HG03039 (cell line): ENCODE results near the gene MYO5B.

ENCODE experiments used
- ATAC-seq: cut with Tn5 transposase; IDR thresholded peaks from one replicate; pipeline ENCODE4 v1.9.1; 2021; ENCODE audit warnings: mild to moderate bottlenecking, moderate library complexity; ENCODE audit not compliant: unreplicated experiment

MYO5B gene

DNA sequence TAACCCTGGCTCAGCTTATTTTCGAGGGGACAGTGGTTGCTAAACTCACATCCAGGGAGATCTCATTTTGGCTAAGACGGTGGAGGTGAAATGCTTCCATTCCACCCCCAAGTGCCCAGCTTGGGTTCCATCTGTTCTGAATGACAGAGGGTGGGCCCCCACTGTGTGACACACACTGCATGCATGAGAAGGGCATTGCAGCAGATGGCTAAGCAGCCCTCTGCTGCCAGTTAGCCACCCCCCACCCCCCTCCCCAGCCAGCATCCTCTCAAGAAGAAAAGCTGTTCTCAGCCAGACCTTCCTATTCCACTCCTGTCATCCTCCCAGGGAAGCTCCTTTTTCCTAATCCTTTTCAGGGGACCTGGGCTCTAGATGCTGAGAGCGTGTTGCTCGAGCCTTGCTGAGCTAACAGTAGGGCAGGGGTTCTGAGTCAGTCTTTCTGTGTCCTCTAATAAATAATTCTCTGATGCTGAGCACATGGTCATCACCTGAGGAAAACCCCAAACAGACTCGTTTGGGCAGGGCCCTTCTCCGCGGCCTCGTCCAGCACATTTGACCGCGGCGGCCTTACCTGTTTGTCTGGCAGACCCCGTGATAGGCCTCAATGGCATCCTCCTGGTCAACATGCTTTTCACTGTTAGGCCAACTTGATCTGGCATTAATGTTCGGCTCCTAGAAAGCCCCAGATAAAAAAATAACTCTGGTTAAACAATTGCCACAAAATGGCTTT is 332.1 kb downstream of the MYO5B start:
- ATAC-seq = no peak

DNA sequence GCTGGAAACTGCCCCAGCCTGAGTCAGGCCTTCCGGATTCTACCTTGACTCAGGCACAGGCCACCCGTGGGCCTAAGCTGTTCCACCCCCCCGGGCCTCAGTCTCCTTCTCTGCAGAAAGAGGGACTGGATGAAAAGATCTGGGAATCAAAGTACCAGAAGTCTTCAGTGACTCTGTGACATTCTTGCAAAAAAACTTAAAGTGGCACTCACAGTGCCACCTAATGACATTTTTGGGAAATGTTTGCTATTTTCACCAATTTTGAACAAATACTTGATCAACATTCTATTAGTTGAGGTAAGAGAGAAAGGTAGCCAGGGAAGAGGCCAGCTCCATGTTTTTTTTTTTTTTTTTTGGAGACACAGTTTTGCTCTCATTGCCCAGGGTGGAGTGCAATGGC is 333.3 kb downstream of the MYO5B start:
- ATAC-seq = no peak

DNA sequence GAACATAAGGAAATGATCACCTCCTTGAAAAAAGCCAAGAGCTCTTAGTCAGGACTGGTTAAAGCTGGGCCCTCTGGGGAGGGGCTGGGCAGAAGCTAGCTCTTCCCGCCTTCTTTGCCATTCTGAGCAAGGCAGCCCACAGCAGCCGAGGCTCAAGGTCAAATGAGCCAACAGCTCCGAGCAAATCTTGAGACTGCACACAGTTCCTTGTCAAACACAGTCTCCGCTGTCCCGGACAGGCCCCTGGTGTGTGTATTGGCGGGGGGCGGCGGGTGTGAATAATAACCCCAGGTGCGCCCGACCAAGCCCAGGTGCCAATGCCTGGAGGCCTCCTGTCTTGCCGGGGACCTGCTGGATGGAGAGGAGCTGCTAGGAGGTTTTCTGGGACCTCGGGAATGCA is 335.2 kb downstream of the MYO5B start:
- ATAC-seq = no peak

DNA sequence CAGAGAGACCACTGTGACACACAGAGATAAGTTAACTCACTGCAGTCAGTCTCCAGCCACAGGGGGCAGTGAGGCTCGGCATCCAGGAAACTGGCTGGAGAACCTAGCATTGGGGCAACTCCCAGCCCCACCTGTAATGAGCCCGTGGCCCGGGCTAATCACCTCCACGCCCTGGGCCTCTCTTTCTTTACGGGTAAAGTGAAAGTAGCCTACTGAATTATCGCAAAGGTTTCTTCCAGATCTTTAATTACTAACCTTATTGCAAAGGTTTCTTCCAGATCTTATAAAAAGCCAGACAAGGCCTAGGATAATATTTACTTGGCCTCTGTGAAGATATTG is 336.0 kb downstream of the MYO5B start:
- ATAC-seq = no peak

GRCh38 chr18:49858309-49859020 is 336.5 kb downstream of the MYO5B start:
- ATAC-seq = no peak

DNA sequence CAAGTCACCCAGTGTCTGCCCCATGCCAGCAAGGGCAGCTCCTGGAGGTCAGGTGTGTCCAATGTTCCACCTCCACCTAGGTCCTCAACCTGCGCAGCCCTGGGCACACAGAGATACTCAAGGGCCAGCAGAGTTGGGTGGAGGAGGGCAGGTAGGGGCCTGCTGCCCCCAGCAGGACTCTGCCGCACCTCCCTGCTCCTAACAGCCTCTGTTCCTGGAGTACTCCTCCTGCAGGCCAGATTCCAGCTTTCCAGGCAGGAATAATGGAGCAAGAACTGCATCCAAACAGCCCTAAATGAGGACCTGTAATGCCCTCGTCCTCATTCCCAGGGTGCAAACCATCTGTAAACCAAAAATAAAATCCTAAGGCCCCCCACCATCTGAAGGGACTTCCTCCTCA is 337.2 kb downstream of the MYO5B start:
- no peak for ATAC-seq

- ATAC-seq = no peak
Observed at GRCh38 chr18:49856496-49856895, 338.5 kb downstream of the MYO5B start.

DNA sequence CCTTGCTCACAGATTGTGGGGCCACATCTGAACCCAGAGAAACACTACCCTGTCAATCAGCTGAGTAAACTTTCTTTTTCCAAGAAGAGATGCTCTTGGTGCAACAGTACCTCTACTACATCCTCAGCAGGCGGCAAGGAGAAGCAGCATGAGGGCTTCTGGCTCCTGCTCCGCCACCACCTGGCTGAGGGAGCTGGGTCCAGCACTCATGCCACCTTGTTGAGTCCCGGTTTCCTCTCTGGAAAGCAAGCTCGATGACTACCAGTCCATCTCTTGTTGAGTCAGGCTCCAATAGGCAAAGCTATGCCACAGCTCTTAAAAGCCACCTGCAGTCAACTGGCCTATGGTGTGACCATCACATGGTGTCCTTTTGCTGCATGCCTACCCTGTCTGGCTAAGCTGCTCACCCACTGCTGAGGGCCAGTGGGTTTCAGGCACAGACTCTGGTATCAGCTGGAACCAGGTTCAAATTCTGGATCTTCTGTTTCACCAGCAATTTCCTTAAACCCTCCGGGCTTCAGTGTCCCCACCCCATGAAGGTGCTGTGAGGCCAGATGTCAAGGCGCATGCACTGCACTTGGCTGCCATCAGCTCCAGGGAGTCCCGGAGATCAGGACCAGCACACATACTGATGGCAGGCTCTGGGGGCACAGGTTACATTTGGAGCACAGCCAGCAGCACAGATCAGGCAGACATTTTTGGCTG is 339.1 kb downstream of the MYO5B start:
- ATAC-seq = no peak

DNA sequence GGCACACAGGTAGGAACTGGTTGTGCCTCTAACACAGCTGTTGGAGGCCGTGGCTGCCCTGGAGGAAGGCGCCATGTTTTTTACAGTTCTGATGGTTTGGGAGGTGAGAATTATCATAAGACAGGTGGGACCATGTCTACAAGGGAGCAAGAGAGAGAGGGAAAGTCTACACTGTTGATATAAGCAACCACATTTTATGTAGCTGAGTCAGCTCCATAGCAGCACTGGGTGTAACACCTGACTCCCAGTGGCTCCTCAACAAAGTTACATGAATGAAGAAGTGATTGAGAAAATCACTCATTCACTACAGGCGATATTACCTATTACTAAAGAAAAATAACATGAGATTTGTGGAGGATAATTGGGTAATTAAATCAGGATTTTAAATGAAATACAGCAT is 340.3 kb downstream of the MYO5B start:
- ATAC-seq = no peak

DNA sequence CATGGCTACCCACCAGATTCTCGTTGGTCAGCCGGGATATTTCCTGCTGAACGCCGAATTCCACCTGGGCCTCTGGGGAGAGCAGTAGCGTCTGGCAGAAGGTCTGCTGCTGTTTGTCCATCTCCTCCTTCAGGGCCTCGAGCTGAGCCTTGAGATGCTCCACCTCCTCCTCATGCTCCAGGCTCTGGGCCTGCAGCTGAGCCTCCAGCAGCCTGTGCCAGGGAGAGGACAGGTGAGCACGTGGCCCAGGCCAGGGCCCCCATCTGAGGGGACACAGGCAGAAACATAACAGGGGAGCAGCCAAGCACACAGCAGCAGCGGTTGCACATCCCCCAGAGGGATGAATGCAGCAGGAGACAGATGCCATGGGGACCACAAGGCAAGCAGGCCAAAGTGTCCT is 341.5 kb downstream of the MYO5B start:
- no peak for ATAC-seq

DNA sequence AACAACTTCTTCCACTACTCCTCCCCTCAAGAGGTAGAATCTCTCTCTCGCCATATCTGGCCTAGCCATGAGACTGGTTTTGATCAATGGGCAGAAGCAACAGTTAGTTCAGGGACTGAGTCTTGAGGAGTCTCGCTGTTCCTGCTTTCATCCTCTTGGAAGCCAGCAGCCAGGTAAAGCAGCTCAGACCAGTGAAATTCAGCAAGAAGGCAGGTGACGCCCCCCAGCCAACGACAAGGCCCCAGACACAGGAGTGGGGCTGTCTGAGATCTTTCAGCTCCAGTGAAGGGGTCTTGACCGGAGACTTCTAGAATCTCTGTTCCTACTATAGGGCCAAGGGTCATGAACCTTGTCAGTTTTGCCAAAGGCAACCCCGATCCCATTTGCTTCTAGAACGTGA is 341.9 kb downstream of the MYO5B start:
- no peak for ATAC-seq

DNA sequence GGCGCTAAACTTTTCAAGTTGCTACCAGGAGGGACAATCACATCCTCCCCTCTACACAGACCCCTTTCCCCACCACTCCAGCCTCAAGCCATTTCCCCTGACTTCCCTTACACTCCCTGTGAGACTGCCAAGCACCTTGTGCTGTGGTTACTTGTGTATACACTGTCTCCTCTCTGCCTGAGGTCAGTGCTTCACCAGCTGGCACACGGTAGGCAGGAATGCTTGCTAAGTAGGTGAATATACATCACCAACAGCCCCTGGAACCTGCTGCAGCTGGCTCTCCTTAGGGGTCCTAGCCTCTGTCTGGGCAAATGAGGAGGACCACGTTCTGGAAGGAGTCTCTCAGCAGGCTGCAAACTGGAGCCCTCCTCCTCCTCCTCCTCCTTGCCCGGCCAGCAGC is 343.3 kb downstream of the MYO5B start:
- ATAC-seq = no peak

DNA sequence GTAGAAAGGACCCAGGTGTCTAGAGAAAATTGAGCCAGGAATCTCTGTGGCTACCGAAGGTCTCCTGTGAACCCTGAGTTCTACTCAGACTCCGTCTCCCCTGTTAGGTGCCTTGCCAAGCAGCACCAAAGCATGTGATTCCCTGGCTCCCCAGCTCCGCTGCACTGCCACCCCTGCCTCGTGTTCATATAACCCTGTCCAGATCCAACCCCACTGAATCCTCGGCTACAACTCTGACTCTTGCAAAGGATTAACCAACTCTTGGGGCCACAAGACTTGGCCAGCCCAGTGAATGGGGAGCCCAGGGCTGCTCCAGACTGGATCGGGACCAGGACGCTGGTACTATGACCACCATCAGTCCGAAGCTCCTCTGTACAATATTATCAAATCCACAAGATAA is 344.3 kb downstream of the MYO5B start:
- no peak for ATAC-seq

DNA sequence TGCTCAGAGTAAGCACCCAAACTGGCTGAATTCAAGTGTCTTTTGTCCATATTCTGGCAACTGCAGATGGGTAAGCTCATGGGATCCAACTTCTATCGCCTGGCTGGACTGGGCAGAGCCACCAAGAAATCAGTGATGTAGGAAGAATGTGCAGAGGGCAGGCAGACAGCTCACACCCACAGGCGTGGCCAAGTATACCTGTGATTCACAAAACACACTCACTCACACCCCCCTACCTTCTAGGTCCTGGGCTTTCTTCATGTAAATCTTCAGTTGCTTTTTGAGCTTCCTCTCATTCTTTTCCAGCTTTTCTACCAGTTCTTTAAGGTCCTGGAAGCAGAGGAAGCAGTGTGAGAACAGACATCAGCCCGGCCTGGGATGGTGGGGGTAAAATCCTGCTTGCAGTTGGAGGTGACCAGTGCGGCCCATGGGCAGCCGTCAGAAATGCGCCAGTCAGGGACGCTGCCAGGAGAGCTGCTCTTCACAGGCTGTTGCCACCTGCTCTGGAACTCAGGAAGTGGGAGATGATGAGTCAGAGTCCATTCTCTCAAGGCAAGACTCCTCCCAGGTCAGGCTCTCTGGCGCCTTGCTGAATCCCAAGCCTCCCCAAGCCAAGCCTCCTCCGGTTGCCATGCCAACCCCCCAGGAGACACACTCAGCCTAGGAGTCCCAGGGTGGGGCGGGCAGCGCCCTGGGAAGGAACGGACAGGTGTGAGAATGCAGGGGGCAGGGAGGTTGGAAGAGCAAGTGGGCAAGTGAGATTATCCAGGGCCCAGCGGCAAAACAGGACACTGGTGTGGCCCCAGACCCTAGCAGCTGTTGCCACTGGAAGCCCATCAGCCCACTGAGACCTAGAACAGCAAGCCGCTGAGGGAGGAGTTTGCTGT is 345.4 kb downstream of the MYO5B start:
- no peak for ATAC-seq

GRCh38 chr18:49848115-49848514 is 346.8 kb downstream of the MYO5B start:
- ATAC-seq = no peak

DNA sequence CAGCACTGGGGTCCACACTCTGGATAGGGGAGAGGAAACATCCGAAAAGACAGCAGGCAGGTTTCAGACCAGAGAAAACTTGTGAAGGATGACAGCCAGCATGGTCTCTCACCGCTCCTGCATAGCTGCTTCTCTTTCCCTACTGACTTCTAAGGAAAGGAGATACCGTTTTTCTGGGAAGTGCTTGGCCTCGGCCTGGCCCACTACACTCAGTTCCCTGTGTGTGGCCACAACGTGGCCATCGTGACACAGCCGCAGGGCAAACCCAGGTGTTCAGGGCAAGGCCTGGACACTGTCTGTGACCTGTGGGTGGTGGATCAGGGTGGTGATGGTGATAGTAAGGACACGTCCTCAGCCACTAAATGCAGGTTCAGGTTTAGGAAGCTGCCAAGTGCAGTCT is 347.4 kb downstream of the MYO5B start:
- ATAC-seq = no peak

DNA sequence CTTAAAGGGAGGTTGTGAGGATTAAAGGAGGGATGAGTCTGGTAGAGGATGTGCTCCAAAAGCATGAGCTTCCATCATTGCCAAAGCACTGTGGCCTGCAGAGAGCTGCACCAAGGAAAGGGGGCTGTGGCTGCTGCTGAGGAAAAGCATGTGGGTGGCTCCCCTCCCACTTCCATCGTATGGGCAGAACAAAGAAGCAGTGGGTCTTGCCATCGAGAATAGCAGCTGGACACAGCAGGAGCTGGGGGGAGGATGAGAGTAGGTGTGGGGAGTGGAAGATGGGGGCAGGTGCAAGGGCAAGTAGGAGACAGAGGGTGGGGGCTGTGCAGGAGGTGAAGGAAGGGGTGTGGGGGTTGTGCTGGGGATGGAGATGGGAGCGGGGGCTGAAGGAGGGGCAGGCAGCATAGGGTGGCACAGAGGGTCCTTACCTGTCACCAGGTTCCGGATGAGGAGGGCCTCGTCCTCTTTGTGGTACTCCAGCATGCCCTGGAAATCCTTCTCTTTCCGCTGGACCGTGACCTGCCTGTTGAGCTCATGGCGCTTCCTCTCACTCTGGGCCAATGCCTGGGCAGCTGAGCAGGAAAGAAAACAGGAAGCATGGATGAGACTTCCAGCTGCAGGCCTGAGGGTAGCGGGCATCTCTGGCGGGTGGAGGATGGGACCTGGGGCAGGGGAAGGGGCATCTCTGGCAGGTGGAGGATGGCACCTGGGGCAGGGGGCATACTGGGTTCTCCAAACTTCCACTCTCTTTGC is 348.1 kb downstream of the MYO5B start:
- ATAC-seq = no peak

GRCh38 chr18:49846361-49846662 is 348.6 kb downstream of the MYO5B start:
- ATAC-seq = no peak

- no peak for ATAC-seq
Observed at GRCh38 chr18:49845629-49846360, 349.2 kb downstream of the MYO5B start.

DNA sequence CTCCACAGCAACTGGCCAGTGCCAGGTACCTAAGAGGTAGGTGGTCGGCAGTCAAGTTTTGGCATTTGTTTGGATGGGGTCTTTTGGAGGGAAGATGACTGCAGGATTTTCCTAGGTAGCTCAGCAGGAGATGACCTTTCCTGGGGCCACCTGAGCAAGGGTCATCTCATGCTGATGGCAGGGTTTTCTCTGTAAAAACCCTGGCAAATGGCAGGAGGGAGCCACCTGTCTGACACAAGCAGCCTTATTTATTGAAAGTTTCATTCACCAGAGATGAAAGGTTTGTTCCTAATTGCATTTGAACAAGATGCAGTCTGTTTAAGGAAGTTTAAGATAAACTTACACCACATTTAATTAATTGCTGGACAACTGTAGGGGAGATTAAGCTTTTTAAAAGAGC is 350.0 kb downstream of the MYO5B start:
- no peak for ATAC-seq
